ENCODE data around the gene ZSCAN5A.
"Not testable (repeated sequence)": the region's sequence is repeated elsewhere in the genome, so short reads cannot be mapped to it uniquely, and the experiment has no call there.

The ZSCAN5A gene

GRCh38 chr19:56312787-56313657 lies 1.6 kb downstream of the ZSCAN5A start:
- DNase-seq, result no peak

- DNase-seq, result no peak
Observed at GRCh38 chr19:56312342-56312741, 2.3 kb downstream of the ZSCAN5A start.

DNA sequence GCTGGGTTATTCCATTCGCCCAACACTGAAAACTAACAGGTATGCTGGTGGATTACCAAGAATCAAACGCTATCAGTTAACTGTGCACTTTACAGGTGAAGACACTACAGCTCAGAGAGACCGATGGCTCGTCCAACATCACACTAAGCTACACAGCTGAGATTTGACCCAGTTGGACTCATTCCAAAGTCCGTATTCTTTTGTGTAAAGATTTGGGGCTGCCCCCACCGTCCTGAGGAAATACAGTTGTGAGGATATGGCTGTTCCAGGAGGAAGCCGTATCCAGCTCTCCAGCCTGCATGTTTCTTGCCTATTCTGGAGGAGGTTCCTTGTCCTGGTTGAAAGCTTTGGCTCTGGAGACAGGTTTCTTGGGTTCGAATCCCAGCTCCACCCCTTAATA lies 4.2 kb downstream of the ZSCAN5A start:
- no peak for DNase-seq

- peak; percentile 37 for DNase-seq
Observed at GRCh38 chr19:56309511-56310185, 5.0 kb downstream of the ZSCAN5A start.

GRCh38 chr19:56308792-56309191 lies 5.8 kb downstream of the ZSCAN5A start:
- DNase-seq, result no peak

GRCh38 chr19:56307062-56307461 lies 7.6 kb downstream of the ZSCAN5A start:
- not testable (repeated sequence) for DNase-seq

DNA sequence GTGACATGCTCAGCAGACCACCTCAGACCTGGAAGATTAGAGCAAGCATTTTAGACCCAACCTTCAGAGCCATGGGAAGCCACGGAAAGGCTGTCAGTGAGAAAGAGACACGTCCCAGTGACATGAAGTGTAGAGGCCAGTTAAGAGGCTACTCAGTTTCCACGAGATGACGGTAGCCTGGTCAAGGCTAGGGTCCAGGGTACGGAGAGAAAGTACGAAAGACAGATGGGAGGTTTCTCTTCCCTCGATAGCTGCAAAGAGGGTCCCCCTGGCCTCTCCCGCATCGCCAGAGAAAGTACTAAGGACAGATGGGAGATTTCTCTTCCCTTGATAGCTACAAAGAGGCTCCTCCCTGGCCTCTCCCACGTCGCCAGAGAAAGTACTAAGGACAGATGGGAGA lies 8.6 kb downstream of the ZSCAN5A start:
- no peak for DNase-seq

GRCh38 chr19:56304243-56304642 lies 10.4 kb downstream of the ZSCAN5A start:
- no peak for DNase-seq

GRCh38 chr19:56301886-56302620 lies 12.6 kb downstream of the ZSCAN5A start:
- DNase-seq, result no peak

DNA sequence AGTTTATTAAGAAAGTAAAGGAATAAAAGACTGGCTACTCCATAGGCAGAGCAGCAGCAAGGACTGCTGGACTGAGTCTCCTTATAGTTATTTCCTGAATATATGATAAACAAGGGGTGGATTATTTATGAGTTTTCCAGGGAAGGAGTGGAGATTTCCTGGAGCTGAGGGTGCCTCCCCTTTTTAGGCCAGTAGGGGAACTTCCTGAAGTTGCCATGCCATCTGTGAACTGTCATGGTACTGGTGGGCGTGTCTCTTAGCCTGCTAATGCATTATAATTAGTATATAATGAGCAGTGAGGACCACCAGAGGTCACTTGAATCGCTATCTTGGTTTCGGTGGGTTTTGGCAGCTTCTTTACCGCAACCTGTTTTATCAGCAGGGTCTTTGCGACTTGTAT lies 13.5 kb downstream of the ZSCAN5A start:
- DNase-seq, result no peak

GRCh38 chr19:56299688-56300087 lies 15.0 kb downstream of the ZSCAN5A start:
- no peak for DNase-seq

DNA sequence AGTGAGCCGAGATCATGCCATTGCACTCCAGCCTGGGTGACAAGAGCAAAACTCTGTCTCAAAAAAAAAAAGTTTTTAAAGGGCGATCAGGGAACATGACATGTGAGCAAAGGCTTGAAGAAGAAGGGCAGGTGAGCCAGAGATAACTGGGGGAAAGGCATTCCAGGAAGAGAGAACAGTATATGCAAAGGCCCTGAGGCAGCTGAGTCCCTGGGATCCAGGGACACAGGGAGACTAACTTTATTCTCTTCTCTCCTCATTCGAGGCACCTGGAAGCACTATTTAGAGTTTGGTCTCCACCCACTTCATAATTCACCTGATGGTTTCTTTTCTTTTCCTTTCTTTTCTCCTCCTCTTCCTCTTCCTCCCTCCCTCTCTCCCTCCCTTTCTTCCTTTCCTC lies 17.6 kb downstream of the ZSCAN5A start:
- no peak for DNase-seq

GRCh38 chr19:56295531-56296455 lies 18.8 kb downstream of the ZSCAN5A start:
- no peak for DNase-seq

DNA sequence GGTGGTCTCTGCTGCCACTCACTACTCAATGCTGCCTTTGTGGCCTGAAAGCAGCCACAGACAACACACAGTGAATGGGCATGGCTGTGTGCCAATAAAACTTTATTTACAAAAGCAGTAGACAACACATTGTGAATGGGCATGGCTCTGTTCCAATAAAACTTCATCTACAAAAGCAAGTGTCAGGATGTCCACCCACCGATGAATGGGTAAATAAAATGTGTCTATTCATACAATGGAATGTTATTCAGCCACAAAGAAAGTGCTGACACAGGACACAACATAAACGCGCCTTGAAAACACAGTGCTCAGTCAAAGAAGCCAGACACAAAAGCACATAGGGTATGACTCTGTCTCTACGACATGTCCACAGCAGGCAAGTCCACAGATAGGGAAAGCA lies 20.1 kb downstream of the ZSCAN5A start:
- no peak for DNase-seq

DNA sequence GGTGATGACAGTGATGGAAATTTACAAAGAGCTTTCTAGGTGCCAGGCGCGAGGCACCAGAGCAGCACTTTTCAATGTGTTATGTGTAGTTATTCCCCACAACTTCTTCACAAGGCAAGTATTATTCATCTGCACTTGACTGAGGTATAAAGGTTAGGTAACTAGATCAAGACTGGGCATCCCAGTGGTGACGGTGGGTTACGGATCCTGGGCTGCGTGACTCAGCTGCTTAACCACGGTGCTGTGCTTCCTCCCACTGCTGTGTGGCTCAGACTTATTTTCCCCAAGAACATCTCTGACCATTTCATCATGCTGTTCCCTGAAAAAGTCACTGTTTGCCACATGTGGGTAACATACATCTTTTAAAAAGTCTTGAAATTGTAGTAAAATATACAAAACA lies 22.8 kb downstream of the ZSCAN5A start:
- no peak for DNase-seq

- no peak for DNase-seq
Observed at GRCh38 chr19:56290104-56290503, 24.5 kb downstream of the ZSCAN5A start.

DNA sequence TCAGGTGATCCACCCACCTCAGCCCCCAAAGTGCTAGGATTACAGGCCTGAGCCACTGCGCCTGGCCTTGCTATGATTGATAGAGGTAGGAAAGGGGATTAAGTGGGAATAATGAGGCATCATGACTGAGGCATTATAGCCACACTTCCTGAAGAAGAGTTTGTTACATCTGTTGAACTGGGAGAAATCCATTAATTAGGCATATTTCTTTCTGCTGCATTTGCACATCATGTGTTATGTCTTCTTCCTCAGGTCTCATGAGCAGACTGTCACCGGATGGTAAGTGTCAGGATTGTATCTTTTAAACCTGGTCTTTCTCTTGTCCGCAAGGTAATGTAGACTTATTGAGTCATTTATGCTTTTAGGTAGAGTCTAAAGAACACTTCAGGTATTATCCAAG lies 29.9 kb downstream of the ZSCAN5A start:
- no peak for DNase-seq

- DNase-seq, result no peak
Observed at GRCh38 chr19:56282809-56283208, 31.8 kb downstream of the ZSCAN5A start.

DNA sequence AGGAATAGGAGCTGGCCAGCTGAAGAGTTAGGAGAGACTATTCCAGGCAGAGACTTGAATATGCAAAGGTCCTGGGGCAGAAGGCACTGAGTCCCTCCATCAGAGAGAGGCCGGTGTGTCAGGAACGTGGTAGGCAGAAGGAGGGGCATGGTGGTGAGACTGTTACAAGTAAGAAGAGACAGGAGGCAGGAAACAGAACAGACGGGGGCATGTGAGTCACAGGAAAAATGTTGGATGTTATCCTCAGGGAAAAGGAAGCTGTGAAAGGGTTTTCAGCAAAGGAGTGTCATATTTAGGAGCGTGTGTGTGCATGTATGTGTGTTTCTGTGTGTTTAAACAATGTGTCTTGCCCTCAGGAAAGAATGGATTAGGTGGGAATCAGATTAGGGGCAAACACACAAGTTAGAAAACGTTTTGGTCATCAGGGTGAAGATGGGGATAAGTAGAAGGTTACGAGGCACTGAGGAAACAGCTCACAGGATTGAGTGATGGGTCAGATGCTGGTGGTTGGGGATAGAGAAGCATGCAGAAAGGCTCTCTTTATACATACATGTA lies 41.0 kb downstream of the ZSCAN5A start:
- DNase-seq, result no peak

- DNase-seq, result no peak
Observed at GRCh38 chr19:56272161-56272798, 42.4 kb downstream of the ZSCAN5A start, which contains the start of gene EDDM13. Gene EDDM13, plus strand, starts transcription at chr19:56272748. Its CDS starts 87 bp downstream, at chr19:56272835.

DNA sequence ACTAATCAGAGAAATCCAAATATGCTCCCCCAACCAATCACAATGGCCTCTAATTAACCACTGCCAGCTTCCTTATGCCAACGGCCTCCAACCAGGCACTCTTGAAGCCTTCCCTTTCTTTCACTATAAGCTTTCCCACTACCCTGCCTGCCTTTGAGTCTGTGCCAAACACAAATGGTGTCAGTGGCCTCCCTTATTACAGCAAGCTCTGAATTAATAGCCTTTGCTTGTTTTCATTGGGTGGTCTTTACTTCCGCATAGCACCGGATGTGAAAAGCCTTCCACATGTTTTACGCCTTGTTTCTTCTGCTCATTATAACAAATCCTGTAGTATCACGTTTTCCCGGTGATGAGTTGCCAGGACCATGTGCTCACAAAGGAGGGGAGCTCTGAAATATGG lies 43.5 kb downstream of the ZSCAN5A start:
- no peak for DNase-seq

GRCh38 chr19:56270676-56271075 lies 44.0 kb downstream of the ZSCAN5A start:
- DNase-seq, result peak; percentile 21

Measured in femur (tissue), 1 donor.